WERI-Rb-1 (cell line): ENCODE measurements around the gene CYP4V2.

Experiments
- DNase-seq: peaks from one replicate; pipeline ENCODE4 v3.0.0-alpha.2; 2020
- H3K27ac ChIP-seq: fragments of 250-450 bp; sonication (Bioruptor Pico); 2 replicates; pipeline ENCODE4 v1.5.1; 2020; ENCODE audit warnings: mild to moderate bottlenecking, moderate library complexity
- H3K27me3 ChIP-seq: fragments of 250-450 bp; sonication (Bioruptor Pico); 2 replicates; pipeline ENCODE4 v1.5.1; 2021; ENCODE audit warnings: mild to moderate bottlenecking, low read depth, moderate library complexity; ENCODE audit not compliant: insufficient read depth, severe bottlenecking
- H3K36me3 ChIP-seq: fragments of 250-450 bp; sonication (Bioruptor Pico); 2 replicates; pipeline ENCODE4 v1.5.1; 2020; ENCODE audit warnings: mild to moderate bottlenecking, moderate library complexity
- H3K4me3 ChIP-seq: 2 replicates; pipeline ENCODE4 v1.5.1; 2011; ENCODE audit warnings: low read depth, mild to moderate bottlenecking, control low read depth, low read length
- H3K9me3 ChIP-seq: fragments of 250-450 bp; sonication (Bioruptor Pico); 2 replicates; pipeline ENCODE4 v1.5.1; 2021; ENCODE audit warnings: mild to moderate bottlenecking, moderate library complexity; ENCODE audit not compliant: severe bottlenecking
- CTCF ChIP-seq: IDR thresholded peaks from 2 replicates; pipeline ENCODE4 v1.5.1; 2011; ENCODE audit warnings: low read depth, mild to moderate bottlenecking, control low read depth, inconsistent platforms, low read length

The CYP4V2 gene

GRCh38 chr4:186258216-186258811 is 66.9 kb downstream of the CYP4V2 start:
- TF ChIP-seq CTCF, result no peak
- Histone ChIP-seq H3K27me3 (peaks cover 96% of the 10 kb centered on the region), H3K4me3 (no peak overlapping the region), H3K9me3 (no peaks in the 10 kb centered on the region), H3K27ac (no peak overlapping the region), H3K36me3 (no peaks in the 10 kb centered on the region)
- DNase-seq, result no peak

GRCh38 chr4:186260117-186260503 is 68.7 kb downstream of the CYP4V2 start:
- H3K27ac ChIP-seq, result no peak overlapping the region
- no peak for DNase-seq
- no peaks in the 10 kb centered on the region for H3K36me3 ChIP-seq
- H3K27me3 ChIP-seq, result peaks cover 96% of the 10 kb centered on the region
- H3K4me3 ChIP-seq, result no peak overlapping the region
- peaks cover 3% of the 10 kb centered on the region for H3K9me3 ChIP-seq
- no peak for TF ChIP-seq CTCF
